ENCODE data around the gene C22orf42. TPM values are rescaled to one million over a fixed set of nuclear protein-coding genes. Genes with fewer than 3 reads are reported as not detected.

C22orf42 gene
- total RNA-seq, 3 donors from 2014 or later, result not detected

GRCh38 chr22:32120603-32121002 is 38.5 kb downstream of the C22orf42 start:
- H3K4me1 ChIP-seq (ENCODE audit: low read depth), result no peaks in the 10 kb centered on the region
- no peak for DNase-seq
- ATAC-seq, result no peak
- no peaks in the 10 kb centered on the region for H3K9me3 ChIP-seq
- TF ChIP-seq, protein P1, sequence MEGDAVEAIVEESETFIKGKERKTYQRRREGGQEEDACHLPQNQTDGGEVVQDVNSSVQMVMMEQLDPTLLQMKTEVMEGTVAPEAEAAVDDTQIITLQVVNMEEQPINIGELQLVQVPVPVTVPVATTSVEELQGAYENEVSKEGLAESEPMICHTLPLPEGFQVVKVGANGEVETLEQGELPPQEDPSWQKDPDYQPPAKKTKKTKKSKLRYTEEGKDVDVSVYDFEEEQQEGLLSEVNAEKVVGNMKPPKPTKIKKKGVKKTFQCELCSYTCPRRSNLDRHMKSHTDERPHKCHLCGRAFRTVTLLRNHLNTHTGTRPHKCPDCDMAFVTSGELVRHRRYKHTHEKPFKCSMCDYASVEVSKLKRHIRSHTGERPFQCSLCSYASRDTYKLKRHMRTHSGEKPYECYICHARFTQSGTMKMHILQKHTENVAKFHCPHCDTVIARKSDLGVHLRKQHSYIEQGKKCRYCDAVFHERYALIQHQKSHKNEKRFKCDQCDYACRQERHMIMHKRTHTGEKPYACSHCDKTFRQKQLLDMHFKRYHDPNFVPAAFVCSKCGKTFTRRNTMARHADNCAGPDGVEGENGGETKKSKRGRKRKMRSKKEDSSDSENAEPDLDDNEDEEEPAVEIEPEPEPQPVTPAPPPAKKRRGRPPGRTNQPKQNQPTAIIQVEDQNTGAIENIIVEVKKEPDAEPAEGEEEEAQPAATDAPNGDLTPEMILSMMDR (IDR thresholded peaks at IDR 0.05), result no peak
- H3K36me3 ChIP-seq (ENCODE audit: low read depth), result no peaks in the 10 kb centered on the region
- no peak overlapping the region for H3K4me3 ChIP-seq
- intact Hi-C loops (cut with DNase I, micrococcal nuclease), result no loop called here

DNA sequence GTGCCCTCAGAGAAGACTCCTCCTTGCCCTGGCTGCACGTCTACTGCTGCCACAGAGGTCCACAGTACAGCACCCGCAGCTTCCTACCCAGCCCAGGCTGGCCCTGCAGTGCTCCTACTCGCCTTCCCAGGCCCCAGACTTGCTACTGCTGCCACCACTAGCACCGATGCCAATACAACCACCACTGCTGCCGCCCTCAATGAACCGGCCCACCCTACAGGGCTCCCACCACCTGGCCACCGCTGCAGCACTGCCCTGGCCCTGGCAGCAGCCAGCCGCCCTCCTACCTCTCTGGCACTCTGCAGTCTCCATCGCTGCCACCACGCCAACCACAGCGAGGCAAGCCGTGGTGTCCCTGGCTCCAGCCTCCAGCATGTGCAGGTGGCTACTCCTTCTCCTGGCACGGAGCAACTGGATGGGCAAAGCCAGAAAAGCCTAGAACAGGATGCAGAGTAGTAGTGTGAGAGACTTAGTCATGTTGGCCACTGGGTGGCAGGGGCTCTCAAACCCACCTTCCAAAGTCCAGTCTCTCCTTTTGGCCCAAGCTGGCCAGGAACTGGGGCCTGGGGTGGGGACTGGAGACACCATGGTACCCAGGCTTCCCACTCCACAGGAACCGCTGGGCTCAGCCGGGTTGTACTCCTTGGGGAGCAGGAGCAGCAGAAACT is 39.4 kb downstream of the C22orf42 start:
- TF ChIP-seq, protein P1 (IDR thresholded peaks at IDR 0.05), result no peak
- peak; percentile 23 for ATAC-seq
- Histone ChIP-seq H3K36me3 (ENCODE audit: low read depth) (no peaks in the 10 kb centered on the region), H3K4me1 (ENCODE audit: low read depth) (no peaks in the 10 kb centered on the region), H3K9me3 (no peaks in the 10 kb centered on the region), H3K4me3 (no peak overlapping the region)
- no peak for DNase-seq
- intact Hi-C loops (cut with DNase I, micrococcal nuclease), result no loop called here

DNA sequence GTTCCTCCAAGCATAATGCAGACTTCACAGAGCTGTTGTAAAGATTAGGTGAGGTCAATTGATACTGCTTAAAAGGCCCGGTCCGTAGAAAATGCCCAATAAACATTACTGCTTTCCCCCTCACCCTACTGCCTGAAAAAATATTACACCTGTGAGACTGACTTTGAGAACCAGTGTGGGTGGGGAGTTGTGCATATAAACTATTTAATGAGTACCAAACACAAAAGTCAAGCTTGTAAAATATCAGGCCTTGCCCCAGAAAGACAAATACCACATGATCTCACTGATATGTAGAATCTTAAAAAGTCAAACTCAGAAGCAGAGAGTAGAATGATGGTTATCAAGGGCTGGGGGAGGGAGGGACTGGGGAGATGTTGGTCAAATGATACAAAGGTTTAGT is 46.7 kb downstream of the C22orf42 start:
- Histone ChIP-seq H3K4me1 (ENCODE audit: low read depth) (no peaks in the 10 kb centered on the region), H3K4me3 (no peak overlapping the region), H3K9me3 (no peaks in the 10 kb centered on the region), H3K36me3 (ENCODE audit: low read depth) (no peaks in the 10 kb centered on the region)
- TF ChIP-seq, protein P1 (IDR thresholded peaks at IDR 0.05), result no peak
- DNase-seq (no peak), ATAC-seq (no peak)
- intact Hi-C loops (cut with DNase I, micrococcal nuclease), result no loop called here

GRCh38 chr22:32106930-32107329 is 52.2 kb downstream of the C22orf42 start:
- no peaks in the 10 kb centered on the region for H3K36me3 ChIP-seq (ENCODE audit: low read depth)
- ATAC-seq (no peak), DNase-seq (no peak)
- no peaks in the 10 kb centered on the region for H3K9me3 ChIP-seq
- intact Hi-C loops (cut with DNase I, micrococcal nuclease), result no loop called here
- no peaks in the 10 kb centered on the region for H3K4me1 ChIP-seq (ENCODE audit: low read depth)
- TF ChIP-seq, protein P1 (IDR thresholded peaks at IDR 0.05), result no peak
- no peak overlapping the region for H3K4me3 ChIP-seq

DNA sequence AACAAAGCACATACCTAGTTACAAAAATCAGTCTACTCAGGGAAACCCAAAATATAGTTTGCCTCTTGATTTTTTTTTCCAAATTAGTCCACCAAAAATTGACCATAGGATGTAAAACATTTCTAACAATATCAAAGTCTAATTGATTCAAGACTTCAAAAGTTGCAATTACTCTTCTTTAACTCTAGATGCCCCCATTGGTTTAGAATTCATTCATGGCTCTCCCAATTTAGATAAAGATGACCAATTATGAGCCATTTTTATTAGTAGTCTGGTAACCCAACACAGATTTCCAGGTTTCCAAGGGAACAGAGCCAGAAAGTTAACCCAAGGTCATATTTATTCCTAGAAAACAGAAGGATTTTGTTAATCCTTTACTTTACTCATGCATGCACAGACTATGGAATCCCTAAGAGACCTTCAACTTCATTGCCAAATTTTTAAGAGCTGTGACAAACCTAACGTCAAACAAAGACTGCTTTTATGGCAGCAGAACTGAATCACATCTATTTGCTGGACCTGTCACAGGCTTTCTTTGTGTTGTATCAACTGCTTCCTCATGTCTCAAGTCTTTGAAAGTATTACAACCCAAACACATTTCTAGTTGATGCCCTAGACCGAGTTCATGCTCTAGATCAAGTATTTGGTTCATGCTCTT is 55.3 kb downstream of the C22orf42 start:
- DNase-seq, result no peak
- ATAC-seq, result no peak
- TF ChIP-seq, protein P1 (IDR thresholded peaks at IDR 0.05), result no peak
- intact Hi-C loops (cut with DNase I, micrococcal nuclease), result no loop called here
- Histone ChIP-seq H3K4me1 (ENCODE audit: low read depth) (no peaks in the 10 kb centered on the region), H3K4me3 (no peak overlapping the region), H3K36me3 (ENCODE audit: low read depth) (no peaks in the 10 kb centered on the region), H3K9me3 (no peaks in the 10 kb centered on the region)

All from mucosa of descending colon (tissue), 3 donors.